ENCODE results near the gene OR9A2.

GRCh38 chr7:143027032-143027431 is at the start of gene OR9A2:
- TF ChIP-seq CTCF (IDR thresholded peaks at IDR 0.05), result no peak
- TF ChIP-seq POLR2A (IDR thresholded peaks at IDR 0.05), result no peak
- no peak for TF ChIP-seq POLR2AphosphoS5 (IDR thresholded peaks at IDR 0.05)
- TF ChIP-seq EP300 (IDR thresholded peaks at IDR 0.05), result no peak

Measured in gastroesophageal sphincter (tissue), 3 donors.